Omental fat pad (tissue), 4 donors: ENCODE measurements around the gene ARHGAP42. TPM values are rescaled to one million over a fixed set of nuclear protein-coding genes. Genes with fewer than 3 reads are reported as not detected.

Experiments used
- ATAC-seq: fragments of 150-250 bp; one replicate; pipeline ENCODE4 v1.9.1; 2016; ENCODE audit warnings: mild to moderate bottlenecking, moderate library complexity; ENCODE audit not compliant: low FRiP score
- DNase-seq: peaks from one replicate; pipeline ENCODE4 v3.0.0-alpha.2; 2019; ENCODE audit warnings: low spot score
- total RNA-seq, 4 donors: library from RNA; depleted of rRNA; stranded (reverse); fragments of >200 nt; gene quantifications; one replicate each; pipeline ENCODE4 v1.1.0, GENCODE V29; 2016
- TF ChIP-seq, protein P1 (sequence below), 3 donors: fragments of 450-650 bp; IDR thresholded peaks; one replicate each; pipeline ENCODE4 v1.5.1; 2016 to 2017; ENCODE audit warnings: antibody characterized with exemption in 3 of 3, mild to moderate bottlenecking in 3 of 3, moderate library complexity in 2 of 3

The ARHGAP42 gene
- total RNA-seq, 4 donors from 2014 or later, result 9.6 to 47.4 (median 15.7) TPM

DNA sequence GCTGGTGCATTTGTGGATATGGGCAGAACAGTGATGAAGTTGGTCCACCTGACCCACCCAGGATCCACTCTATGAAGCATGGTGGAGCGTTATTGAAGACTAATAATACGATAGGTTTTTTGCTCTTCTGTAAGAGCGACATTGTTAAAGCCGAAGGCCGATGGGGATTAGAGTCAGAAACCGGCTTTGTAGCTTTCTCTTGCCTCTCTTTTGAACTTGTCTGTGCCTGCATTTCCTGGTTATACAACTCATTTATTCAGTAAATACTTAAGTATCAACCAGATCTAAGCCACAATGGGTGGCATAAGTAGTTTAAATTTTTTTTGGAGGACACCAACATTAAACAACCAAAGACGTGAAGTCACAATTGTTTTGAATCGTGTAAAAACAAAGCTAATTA is 93.4 kb downstream of the ARHGAP42 start:
- TF ChIP-seq, protein P1, sequence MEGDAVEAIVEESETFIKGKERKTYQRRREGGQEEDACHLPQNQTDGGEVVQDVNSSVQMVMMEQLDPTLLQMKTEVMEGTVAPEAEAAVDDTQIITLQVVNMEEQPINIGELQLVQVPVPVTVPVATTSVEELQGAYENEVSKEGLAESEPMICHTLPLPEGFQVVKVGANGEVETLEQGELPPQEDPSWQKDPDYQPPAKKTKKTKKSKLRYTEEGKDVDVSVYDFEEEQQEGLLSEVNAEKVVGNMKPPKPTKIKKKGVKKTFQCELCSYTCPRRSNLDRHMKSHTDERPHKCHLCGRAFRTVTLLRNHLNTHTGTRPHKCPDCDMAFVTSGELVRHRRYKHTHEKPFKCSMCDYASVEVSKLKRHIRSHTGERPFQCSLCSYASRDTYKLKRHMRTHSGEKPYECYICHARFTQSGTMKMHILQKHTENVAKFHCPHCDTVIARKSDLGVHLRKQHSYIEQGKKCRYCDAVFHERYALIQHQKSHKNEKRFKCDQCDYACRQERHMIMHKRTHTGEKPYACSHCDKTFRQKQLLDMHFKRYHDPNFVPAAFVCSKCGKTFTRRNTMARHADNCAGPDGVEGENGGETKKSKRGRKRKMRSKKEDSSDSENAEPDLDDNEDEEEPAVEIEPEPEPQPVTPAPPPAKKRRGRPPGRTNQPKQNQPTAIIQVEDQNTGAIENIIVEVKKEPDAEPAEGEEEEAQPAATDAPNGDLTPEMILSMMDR (IDR thresholded peaks at IDR 0.05), result no peak
- ATAC-seq, result no peak
- no peak for DNase-seq

DNA sequence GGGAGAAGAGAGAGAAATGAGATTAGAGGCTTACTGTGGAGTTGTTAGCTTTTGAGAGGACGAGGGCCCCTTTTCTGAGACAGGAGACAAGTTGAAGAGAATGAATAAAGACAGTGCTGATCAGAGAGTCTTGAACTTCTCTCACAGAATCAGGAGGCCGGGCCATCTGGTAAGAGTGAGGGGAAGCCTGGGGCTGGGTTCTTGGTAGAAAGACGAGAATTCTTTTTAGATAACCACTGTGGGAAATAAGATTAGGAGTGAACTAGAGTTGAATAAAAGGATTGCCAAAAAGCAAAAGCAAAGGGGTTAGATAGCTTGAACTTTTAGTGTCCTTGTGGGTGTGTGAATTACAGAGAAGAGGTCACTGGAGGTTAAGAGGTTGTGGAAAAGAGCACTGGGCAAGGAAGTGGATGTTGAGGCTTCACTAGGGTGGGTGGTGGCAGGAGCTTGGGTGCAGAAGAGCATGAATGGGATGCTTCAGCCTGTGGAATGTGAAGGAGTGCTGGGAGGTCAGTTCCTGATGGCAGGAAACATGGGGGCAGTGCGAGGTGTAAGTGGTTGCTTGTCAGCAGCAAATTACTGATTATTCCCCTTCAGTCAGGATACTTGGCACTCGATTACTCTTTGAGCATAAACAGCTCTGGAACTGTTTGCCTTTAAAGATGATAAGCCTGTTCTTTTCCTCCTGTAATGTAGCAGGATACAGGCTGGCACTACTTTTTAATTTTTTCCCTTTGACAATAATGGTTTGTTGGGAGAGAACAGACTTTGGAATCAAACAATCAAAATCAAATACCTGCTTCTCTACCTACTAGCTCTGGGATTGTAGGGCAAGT is 98.3 kb downstream of the ARHGAP42 start:
- DNase-seq, result no peak
- ATAC-seq, result peak; percentile 53

DNA sequence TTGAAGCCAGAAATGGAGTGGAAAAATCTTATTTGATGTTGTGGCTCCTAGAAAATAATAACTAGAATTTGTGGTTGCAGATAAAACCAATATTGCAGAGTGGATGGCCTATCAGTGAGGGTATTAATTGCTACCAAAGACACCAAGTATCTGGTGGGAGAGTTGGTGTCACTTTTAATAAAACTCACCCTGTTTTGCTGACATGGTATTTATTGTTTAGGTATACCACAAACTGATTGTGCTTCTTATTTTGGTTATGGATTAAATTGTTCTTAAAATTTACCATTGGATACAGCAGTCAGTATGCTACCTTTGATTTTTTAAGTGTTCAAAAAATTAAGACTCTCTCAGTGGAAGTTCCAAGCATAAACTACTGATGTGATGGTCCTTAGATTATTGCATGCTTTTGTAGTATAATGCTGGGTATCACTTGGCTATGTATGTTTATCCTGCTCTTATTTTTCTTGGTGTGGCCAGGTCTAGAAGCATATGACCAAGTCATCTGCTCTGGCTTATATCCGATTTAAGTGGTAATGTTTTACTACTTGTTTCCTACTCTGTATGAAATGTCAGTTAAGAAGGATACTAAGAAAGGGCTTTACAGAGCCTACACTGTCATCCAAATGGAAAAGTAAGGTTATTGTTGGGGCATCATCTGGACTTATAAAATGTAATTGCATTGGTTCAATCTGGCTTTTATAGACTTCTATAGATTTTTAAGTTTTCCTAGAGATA is 101.6 kb downstream of the ARHGAP42 start:
- TF ChIP-seq, protein P1 (IDR thresholded peaks at IDR 0.05), result no peak
- no peak for ATAC-seq
- no peak for DNase-seq

More for the DNA sequence above, 98.3 kb downstream of the ARHGAP42 start:
- TF ChIP-seq, protein P1 (IDR thresholded peaks at IDR 0.05), result no peak

DNA sequence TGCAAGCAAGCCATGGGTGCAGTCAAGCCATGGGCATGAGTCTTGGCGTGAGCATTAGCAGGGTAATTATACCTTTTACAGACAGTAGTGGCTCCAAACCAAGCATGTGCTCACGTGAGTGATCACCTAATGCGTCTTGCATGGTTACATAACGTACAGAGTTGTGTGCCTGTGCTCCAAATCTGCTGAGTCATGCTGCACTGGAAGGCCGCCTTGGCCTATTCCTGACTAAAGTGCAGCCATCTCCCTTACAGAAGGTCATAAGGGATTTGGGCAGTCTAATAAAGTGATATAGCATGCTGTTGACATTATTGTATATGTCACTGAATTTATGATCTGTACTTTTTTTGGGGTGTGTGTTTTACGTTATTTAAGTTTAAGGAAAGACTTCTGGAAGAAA is 102.4 kb downstream of the ARHGAP42 start:
- TF ChIP-seq, protein P1 (IDR thresholded peaks at IDR 0.05), result no peak
- ATAC-seq (peak; percentile 39), DNase-seq (no peak)

DNA sequence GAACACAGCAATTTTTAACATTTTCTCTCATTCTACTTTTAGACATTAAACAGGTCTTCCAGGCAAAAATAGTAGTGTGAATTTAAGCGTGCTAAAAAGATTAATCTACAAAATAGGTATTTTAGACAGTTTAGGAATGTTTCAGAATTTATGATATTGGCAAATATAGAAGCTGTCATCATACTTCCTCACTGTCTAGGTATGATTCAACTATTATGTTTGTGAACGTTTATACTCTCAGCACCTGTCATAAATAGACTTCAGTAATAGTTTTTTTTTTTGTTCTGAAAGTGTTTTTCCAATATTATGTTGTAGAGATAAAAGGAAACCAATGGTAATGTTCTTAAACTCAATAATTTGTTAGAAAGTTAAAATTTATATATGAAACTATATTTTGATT is 103.0 kb downstream of the ARHGAP42 start:
- DNase-seq (no peak), ATAC-seq (no peak)
- TF ChIP-seq, protein P1 (IDR thresholded peaks at IDR 0.05), result no peak

DNA sequence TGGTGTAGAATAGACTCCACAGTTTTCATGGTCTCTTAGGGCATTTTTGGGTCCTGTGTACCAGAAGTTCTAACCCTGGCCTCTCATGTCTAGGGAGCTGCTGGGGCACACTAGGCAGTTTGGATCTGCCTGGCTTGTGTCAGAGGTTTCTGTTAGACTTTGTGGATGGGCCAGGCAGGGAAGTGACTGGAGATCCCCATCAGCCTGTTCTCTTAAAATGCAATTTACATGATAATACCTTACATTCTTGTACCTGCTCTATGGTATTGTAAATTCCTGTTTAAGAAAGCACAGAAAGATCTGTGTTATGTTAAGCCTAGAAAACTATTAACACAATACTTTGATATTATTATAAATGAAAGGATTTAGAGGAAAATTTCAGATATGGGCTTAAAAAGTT is 104.0 kb downstream of the ARHGAP42 start:
- ATAC-seq, result no peak
- TF ChIP-seq, protein P1 (IDR thresholded peaks at IDR 0.05), result no peak
- DNase-seq, result no peak
